GM06990 (cell line): Measurements from ENCODE around the gene RNF227.

Source experiments
- DNase-seq: peaks from one replicate; pipeline ENCODE4 v3.0.0-alpha.2; 2011; ENCODE audit not compliant: insufficient read length; ENCODE audit errors: extremely low read depth
- H3K27me3 ChIP-seq: replicated peaks from 2 replicates; pipeline ENCODE4 v1.6.0; 2011; ENCODE audit warnings: low read length; ENCODE audit not compliant: control insufficient read depth, insufficient read depth
- H3K36me3 ChIP-seq: 2 replicates; pipeline ENCODE4 v1.5.1; 2011; ENCODE audit warnings: low read length; ENCODE audit not compliant: control insufficient read depth, insufficient read depth
- H3K4me3 ChIP-seq: replicated peaks from 2 replicates; pipeline ENCODE4 v1.5.1; 2011; ENCODE audit warnings: low read depth, mild to moderate bottlenecking, control low read depth, low read length
- TF ChIP-seq, protein P1 (sequence below): IDR thresholded peaks from 2 replicates; pipeline ENCODE4 v1.5.1; 2011; ENCODE audit warnings: low read length, control low read depth, mild to moderate bottlenecking, inconsistent platforms; ENCODE audit not compliant: insufficient read depth, poor library complexity, severe bottlenecking

Gene RNF227

DNA sequence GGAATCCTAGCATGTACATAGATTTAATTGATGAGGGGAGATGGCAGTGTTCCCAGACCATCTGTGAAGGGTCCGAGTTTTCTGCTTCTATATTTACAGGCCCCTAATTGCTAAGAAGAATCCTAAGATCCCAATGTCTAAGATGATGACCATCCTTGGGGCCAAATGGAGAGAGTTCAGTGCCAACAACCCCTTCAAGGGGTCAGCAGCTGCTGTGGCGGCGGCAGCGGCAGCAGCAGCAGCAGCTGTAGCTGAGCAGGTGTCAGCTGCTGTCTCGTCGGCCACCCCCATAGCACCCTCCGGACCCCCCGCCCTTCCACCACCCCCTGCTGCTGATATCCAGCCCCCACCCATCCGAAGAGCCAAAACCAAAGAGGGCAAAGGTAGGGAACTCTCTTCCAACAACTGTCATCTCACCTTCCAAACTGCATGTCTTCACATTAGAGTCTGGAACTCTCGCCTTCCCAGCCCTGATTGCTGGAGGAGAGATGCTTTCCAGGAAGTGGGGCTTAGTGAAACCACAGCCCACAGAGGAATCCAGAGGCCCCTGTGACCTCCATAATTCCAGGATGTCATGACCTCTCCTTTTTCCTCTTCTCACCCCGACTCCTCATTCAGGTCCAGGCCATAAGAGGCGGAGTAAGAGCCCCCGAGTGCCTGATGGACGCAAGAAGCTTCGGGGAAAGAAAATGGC, 22.8 kb downstream of the RNF227 start:
- H3K4me3 ChIP-seq = no peak overlapping the region
- no peaks in the 10 kb centered on the region for H3K27me3 ChIP-seq
- TF ChIP-seq, protein P1, sequence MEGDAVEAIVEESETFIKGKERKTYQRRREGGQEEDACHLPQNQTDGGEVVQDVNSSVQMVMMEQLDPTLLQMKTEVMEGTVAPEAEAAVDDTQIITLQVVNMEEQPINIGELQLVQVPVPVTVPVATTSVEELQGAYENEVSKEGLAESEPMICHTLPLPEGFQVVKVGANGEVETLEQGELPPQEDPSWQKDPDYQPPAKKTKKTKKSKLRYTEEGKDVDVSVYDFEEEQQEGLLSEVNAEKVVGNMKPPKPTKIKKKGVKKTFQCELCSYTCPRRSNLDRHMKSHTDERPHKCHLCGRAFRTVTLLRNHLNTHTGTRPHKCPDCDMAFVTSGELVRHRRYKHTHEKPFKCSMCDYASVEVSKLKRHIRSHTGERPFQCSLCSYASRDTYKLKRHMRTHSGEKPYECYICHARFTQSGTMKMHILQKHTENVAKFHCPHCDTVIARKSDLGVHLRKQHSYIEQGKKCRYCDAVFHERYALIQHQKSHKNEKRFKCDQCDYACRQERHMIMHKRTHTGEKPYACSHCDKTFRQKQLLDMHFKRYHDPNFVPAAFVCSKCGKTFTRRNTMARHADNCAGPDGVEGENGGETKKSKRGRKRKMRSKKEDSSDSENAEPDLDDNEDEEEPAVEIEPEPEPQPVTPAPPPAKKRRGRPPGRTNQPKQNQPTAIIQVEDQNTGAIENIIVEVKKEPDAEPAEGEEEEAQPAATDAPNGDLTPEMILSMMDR = no peak
- peaks cover 25% of the 10 kb centered on the region for H3K36me3 ChIP-seq
- no peak for DNase-seq

- H3K4me3 ChIP-seq = no peak overlapping the region
- peaks cover 15% of the 10 kb centered on the region for H3K36me3 ChIP-seq
- H3K27me3 ChIP-seq = no peaks in the 10 kb centered on the region
- DNase-seq = no peak
- TF ChIP-seq, protein P1 = no peak
Observed at GRCh38 chr17:7889166-7889955, 26.7 kb downstream of the RNF227 start.

GRCh38 chr17:7888184-7888920, 27.7 kb downstream of the RNF227 start, which contains the start of gene CHD3:
TSS of gene CHD3 (plus strand) at chr17:7888789. CDS start at chr17:7889001, 212 bp downstream.
- no peak for DNase-seq
- TF ChIP-seq, protein P1 = no peak

GRCh38 chr17:7887482-7888183, 28.5 kb downstream of the RNF227 start:
- H3K27me3 ChIP-seq = no peaks in the 10 kb centered on the region
- peak overlapping the region; percentile 95 for H3K4me3 ChIP-seq
- H3K36me3 ChIP-seq = peaks cover 6% of the 10 kb centered on the region
- TF ChIP-seq, protein P1 = no peak
- DNase-seq = peak; percentile 82

More at GRCh38 chr17:7888184-7888920, 27.7 kb downstream of the RNF227 start, which contains the start of gene CHD3:
- Histone ChIP-seq H3K27me3 (no peaks in the 10 kb centered on the region), H3K36me3 (peaks cover 6% of the 10 kb centered on the region), H3K4me3 (peak within 1 kb of the TSS; percentile 95)

- no peak for DNase-seq
- Histone ChIP-seq H3K36me3 (peaks cover 6% of the 10 kb centered on the region), H3K4me3 (peak overlapping the region; percentile 95), H3K27me3 (no peaks in the 10 kb centered on the region)
- TF ChIP-seq, protein P1 = no peak
Observed at GRCh38 chr17:7887038-7887481, 29.0 kb downstream of the RNF227 start.
